Ishikawa (cell line): ENCODE measurements around the gene PRKCZ.

Source experiments
- EP300 ChIP-seq: IDR thresholded peaks from 2 replicates; pipeline ENCODE4 v1.6.1; 2012; ENCODE audit warnings: borderline replicate concordance
- FOXM1 ChIP-seq: IDR thresholded peaks from 2 replicates; pipeline ENCODE4 v1.6.1; 2012; ENCODE audit warnings: low read depth, borderline replicate concordance
- NFIC ChIP-seq: IDR thresholded peaks from 2 replicates; pipeline ENCODE4 v1.6.1; 2012
- RAD21 ChIP-seq: IDR thresholded peaks from 2 replicates; pipeline ENCODE4 v1.6.1; 2012; ENCODE audit warnings: low read depth
- TAF1 ChIP-seq: IDR thresholded peaks from 2 replicates; pipeline ENCODE4 v1.6.1; 2012; ENCODE audit warnings: low read depth, mild to moderate bottlenecking
- TCF12 ChIP-seq: IDR thresholded peaks from 2 replicates; pipeline ENCODE4 v1.6.1; 2012; ENCODE audit warnings: low read depth
- TEAD4 ChIP-seq: IDR thresholded peaks from 2 replicates; pipeline ENCODE4 v1.6.1; 2012
- USF1 ChIP-seq: IDR thresholded peaks from 2 replicates; pipeline ENCODE4 v1.6.1; 2012
- ZBTB7A ChIP-seq: IDR thresholded peaks from 2 replicates; pipeline ENCODE4 v1.6.1; 2012; ENCODE audit warnings: low read depth
- TF ChIP-seq, protein P1 (sequence below): IDR thresholded peaks from 2 replicates; pipeline ENCODE4 v1.6.1; 2012

GRCh38 chr1:2024451-2024850, 25.8 kb upstream of the PRKCZ start:
- TF ChIP-seq EP300 (no peak), TAF1 (no peak), ZBTB7A (no peak), RAD21 (no peak), TEAD4 (no peak), TCF12 (no peak), FOXM1 (no peak), USF1 (no peak), NFIC (no peak)
- TF ChIP-seq, protein P1, sequence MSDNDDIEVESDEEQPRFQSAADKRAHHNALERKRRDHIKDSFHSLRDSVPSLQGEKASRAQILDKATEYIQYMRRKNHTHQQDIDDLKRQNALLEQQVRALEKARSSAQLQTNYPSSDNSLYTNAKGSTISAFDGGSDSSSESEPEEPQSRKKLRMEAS = no peak
